ENCODE measurements around the gene ADAMTSL3. TPM values are rescaled to one million over a fixed set of nuclear protein-coding genes. Genes with fewer than 3 reads are reported as not detected.

Gene ADAMTSL3
- polyA plus RNA-seq, 1 of the 3 experiments (the other 2 are of a cell fraction), result 0.02 TPM

- Histone ChIP-seq H3F3A (replicated peaks; ENCODE audit: insufficient read depth) (no peaks in the 10 kb centered on the region), H3K4me1 (ENCODE audit: control insufficient read depth in 1 of 2, insufficient read depth in 2 of 2, low read depth in 1 of 2, low read length in 1 of 2) (no peaks in the 10 kb centered on the region), H3K27me3 (ENCODE audit: insufficient read depth) (no peaks in the 10 kb centered on the region), H3K27ac (ENCODE audit: low read depth in 2 of 2, low read length in 1 of 2) (no peak overlapping the region), H3K36me3 (replicated peaks in 1 of 2; ENCODE audit: control insufficient read depth in 1 of 2, insufficient read depth in 2 of 2, low read length in 1 of 2) (no peaks in the 10 kb centered on the region), H3K9me2 (no peaks in the 10 kb centered on the region), H2AFZ (ENCODE audit: low read depth) (no peak overlapping the region), H3K79me2 (ENCODE audit: insufficient read depth) (no peaks in the 10 kb centered on the region), H4K20me1 (ENCODE audit: insufficient read depth) (no peaks in the 10 kb centered on the region), H3K9me3 (no peaks in the 10 kb centered on the region), H3K4me2 (no peak overlapping the region), H3K4me3 (ENCODE audit: low read depth in 2 of 2, low read length in 1 of 2) (no peak overlapping the region), H3K9ac (no peak overlapping the region)
- DNase-seq, result no peak
- POLR2A ChIA-PET, result no interaction called here
- no peak for TF ChIP-seq GABPA (IDR thresholded peaks at IDR 0.05; ENCODE audit: low read depth)
- no peak for TF ChIP-seq JUND (IDR thresholded peaks at IDR 0.05)
- no peak for TF ChIP-seq ZBTB33 (IDR thresholded peaks at IDR 0.05; ENCODE audit: borderline replicate concordance, low read depth)
- TF ChIP-seq TAF1 (IDR thresholded peaks at IDR 0.05; ENCODE audit: borderline replicate concordance, low read depth, low read length), result no peak
- no peak for TF ChIP-seq CHD2 (IDR thresholded peaks at IDR 0.05; ENCODE audit: low read length, partially characterized antibody)
- no peak for TF ChIP-seq ELF1 (IDR thresholded peaks at IDR 0.05)
- TF ChIP-seq EZH2phosphoT487 (IDR thresholded peaks at IDR 0.05; ENCODE audit: borderline replicate concordance, low read depth), result no peak
- no peak for TF ChIP-seq YY1 (IDR thresholded peaks at IDR 0.05; ENCODE audit: low read depth)
- no peak for TF ChIP-seq FOXM1 (IDR thresholded peaks at IDR 0.05; ENCODE audit: low read depth)
- TF ChIP-seq NRF1 (IDR thresholded peaks at IDR 0.05; ENCODE audit: low read depth, low read length), result no peak
- no peak for TF ChIP-seq MXI1 (IDR thresholded peaks at IDR 0.05; ENCODE audit: low read depth, low read length)
- TF ChIP-seq RCOR1 (IDR thresholded peaks at IDR 0.05; ENCODE audit: low read length), result no peak
- no peak for TF ChIP-seq MEF2A (IDR thresholded peaks at IDR 0.05; ENCODE audit: borderline replicate concordance, low read depth)
- no peak for TF ChIP-seq SIN3A (IDR thresholded peaks at IDR 0.05; ENCODE audit: borderline replicate concordance, low read depth, low read length)
- TF ChIP-seq POLR2AphosphoS5 (IDR thresholded peaks at IDR 0.05; ENCODE audit: low read depth, low read length), result no peak
- TF ChIP-seq IRF3 (IDR thresholded peaks at IDR 0.05; ENCODE audit: low read depth, low read length), result no peak
- no peak for TF ChIP-seq PBX3 (IDR thresholded peaks at IDR 0.05)
- no peak for TF ChIP-seq RFX5 (IDR thresholded peaks at IDR 0.05; ENCODE audit: low read length)
- no peak for TF ChIP-seq GATA2 (CRISPR knock-in tag; IDR thresholded peaks at IDR 0.05)
- no peak for TF ChIP-seq CTCF (IDR thresholded peaks at IDR 0.05)
- 15% methylated on average over 2 of the region's 2 CpGs for WGBS (ENCODE audit: low lambda C conversion rate)
- CTCF ChIA-PET, result no interaction called here
Observed at GRCh38 chr15:83720468-83720867, 66.5 kb downstream of the ADAMTSL3 start.

Measured in SK-N-SH (cell line).